WERI-Rb-1 (cell line): ENCODE results near the gene DDR1.
"Not testable (repeated sequence)": the region's sequence is repeated elsewhere in the genome, so short reads cannot be mapped to it uniquely, and the experiment has no call there.

Source experiments
- DNase-seq: peaks from one replicate; pipeline ENCODE4 v3.0.0-alpha.2; 2020
- H3K27ac ChIP-seq: fragments of 250-450 bp; sonication (Bioruptor Pico); 2 replicates; pipeline ENCODE4 v1.5.1; 2020; ENCODE audit warnings: mild to moderate bottlenecking, moderate library complexity
- H3K27me3 ChIP-seq: fragments of 250-450 bp; sonication (Bioruptor Pico); 2 replicates; pipeline ENCODE4 v1.5.1; 2021; ENCODE audit warnings: mild to moderate bottlenecking, low read depth, moderate library complexity; ENCODE audit not compliant: insufficient read depth, severe bottlenecking
- H3K36me3 ChIP-seq: fragments of 250-450 bp; sonication (Bioruptor Pico); 2 replicates; pipeline ENCODE4 v1.5.1; 2020; ENCODE audit warnings: mild to moderate bottlenecking, moderate library complexity
- H3K4me3 ChIP-seq: 2 replicates; pipeline ENCODE4 v1.5.1; 2011; ENCODE audit warnings: low read depth, mild to moderate bottlenecking, control low read depth, low read length
- H3K9me3 ChIP-seq: fragments of 250-450 bp; sonication (Bioruptor Pico); 2 replicates; pipeline ENCODE4 v1.5.1; 2021; ENCODE audit warnings: mild to moderate bottlenecking, moderate library complexity; ENCODE audit not compliant: severe bottlenecking
- TF ChIP-seq, protein P1 (sequence below): IDR thresholded peaks from 2 replicates; pipeline ENCODE4 v1.5.1; 2011; ENCODE audit warnings: low read depth, mild to moderate bottlenecking, control low read depth, inconsistent platforms, low read length

Gene DDR1

DNA sequence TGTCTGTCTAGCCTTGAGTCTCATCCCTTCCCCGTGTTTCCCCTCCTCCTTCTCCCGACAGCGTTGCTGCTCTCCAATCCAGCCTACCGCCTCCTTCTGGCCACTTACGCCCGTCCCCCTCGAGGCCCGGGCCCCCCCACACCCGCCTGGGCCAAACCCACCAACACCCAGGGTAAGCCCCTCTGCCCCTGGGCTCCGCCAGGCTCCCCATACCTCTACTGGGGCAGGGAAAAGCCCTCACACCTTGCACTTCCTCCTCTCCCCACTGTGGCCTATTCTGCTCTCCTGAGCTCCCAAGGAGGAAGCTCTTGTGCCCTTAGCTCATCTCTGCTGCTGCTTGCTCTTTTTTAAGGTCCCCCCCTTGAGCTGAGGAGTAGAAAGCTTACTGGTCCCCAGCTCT, 11.0 kb downstream of the DDR1 start:
- peaks cover 98% of the 10 kb centered on the region for H3K36me3 ChIP-seq
- no peaks in the 10 kb centered on the region for H3K9me3 ChIP-seq
- DNase-seq = no peak
- TF ChIP-seq, protein P1, sequence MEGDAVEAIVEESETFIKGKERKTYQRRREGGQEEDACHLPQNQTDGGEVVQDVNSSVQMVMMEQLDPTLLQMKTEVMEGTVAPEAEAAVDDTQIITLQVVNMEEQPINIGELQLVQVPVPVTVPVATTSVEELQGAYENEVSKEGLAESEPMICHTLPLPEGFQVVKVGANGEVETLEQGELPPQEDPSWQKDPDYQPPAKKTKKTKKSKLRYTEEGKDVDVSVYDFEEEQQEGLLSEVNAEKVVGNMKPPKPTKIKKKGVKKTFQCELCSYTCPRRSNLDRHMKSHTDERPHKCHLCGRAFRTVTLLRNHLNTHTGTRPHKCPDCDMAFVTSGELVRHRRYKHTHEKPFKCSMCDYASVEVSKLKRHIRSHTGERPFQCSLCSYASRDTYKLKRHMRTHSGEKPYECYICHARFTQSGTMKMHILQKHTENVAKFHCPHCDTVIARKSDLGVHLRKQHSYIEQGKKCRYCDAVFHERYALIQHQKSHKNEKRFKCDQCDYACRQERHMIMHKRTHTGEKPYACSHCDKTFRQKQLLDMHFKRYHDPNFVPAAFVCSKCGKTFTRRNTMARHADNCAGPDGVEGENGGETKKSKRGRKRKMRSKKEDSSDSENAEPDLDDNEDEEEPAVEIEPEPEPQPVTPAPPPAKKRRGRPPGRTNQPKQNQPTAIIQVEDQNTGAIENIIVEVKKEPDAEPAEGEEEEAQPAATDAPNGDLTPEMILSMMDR = no peak
- no peak overlapping the region for H3K27ac ChIP-seq
- H3K4me3 ChIP-seq = no peak overlapping the region
- no peaks in the 10 kb centered on the region for H3K27me3 ChIP-seq

DNA sequence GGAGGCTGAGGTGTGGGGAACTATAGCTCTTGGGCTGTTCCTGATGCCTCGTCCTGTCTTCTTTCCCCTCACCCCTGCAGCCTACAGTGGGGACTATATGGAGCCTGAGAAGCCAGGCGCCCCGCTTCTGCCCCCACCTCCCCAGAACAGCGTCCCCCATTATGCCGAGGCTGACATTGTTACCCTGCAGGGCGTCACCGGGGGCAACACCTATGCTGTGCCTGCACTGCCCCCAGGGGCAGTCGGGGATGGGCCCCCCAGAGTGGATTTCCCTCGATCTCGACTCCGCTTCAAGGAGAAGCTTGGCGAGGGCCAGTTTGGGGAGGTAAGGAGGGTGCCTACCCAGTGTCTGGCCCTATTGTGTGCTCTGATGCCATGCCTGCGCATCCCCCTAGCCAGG, 12.2 kb downstream of the DDR1 start:
- Histone ChIP-seq H3K9me3 (no peaks in the 10 kb centered on the region), H3K4me3 (no peak overlapping the region), H3K27ac (no peak overlapping the region), H3K36me3 (peaks cover 88% of the 10 kb centered on the region), H3K27me3 (no peaks in the 10 kb centered on the region)
- TF ChIP-seq, protein P1 = no peak
- DNase-seq = no peak

DNA sequence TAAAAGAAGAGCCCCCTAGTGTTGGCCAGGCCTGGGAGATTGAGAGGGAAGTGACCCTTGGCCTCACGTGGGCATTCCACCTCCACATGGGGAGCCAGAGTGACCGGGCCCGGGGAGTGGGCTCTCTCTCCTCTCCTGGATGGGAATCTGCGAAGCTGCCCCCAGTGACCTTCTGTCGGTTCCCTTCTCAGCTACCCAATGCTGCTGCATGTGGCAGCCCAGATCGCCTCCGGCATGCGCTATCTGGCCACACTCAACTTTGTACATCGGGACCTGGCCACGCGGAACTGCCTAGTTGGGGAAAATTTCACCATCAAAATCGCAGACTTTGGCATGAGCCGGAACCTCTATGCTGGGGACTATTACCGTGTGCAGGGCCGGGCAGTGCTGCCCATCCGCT, 13.6 kb downstream of the DDR1 start:
- H3K4me3 ChIP-seq = no peak overlapping the region
- H3K9me3 ChIP-seq = no peaks in the 10 kb centered on the region
- TF ChIP-seq, protein P1 = no peak
- H3K36me3 ChIP-seq = peaks cover 74% of the 10 kb centered on the region
- H3K27me3 ChIP-seq = no peaks in the 10 kb centered on the region
- H3K27ac ChIP-seq = no peak overlapping the region
- no peak for DNase-seq

DNA sequence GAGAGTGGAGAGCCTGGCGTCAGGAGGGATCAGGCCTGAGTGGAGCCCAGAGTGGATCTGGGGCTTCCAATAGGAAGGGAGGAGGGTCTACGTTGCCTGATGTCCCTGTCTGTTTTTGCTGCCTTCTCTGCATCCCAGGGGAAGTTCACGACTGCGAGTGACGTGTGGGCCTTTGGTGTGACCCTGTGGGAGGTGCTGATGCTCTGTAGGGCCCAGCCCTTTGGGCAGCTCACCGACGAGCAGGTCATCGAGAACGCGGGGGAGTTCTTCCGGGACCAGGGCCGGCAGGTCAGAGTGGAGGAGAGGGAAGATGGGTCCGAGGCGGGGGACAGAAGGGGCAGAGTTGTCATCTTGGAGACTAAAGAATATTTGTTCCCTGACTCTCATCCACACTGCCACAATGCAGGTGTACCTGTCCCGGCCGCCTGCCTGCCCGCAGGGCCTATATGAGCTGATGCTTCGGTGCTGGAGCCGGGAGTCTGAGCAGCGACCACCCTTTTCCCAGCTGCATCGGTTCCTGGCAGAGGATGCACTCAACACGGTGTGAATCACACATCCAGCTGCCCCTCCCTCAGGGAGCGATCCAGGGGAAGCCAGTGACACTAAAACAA, 14.5 kb downstream of the DDR1 start:
- no peaks in the 10 kb centered on the region for H3K9me3 ChIP-seq
- H3K36me3 ChIP-seq = peaks cover 65% of the 10 kb centered on the region
- no peak overlapping the region for H3K27ac ChIP-seq
- no peaks in the 10 kb centered on the region for H3K27me3 ChIP-seq
- no peak for DNase-seq
- no peak overlapping the region for H3K4me3 ChIP-seq
- TF ChIP-seq, protein P1 = no peak

DNA sequence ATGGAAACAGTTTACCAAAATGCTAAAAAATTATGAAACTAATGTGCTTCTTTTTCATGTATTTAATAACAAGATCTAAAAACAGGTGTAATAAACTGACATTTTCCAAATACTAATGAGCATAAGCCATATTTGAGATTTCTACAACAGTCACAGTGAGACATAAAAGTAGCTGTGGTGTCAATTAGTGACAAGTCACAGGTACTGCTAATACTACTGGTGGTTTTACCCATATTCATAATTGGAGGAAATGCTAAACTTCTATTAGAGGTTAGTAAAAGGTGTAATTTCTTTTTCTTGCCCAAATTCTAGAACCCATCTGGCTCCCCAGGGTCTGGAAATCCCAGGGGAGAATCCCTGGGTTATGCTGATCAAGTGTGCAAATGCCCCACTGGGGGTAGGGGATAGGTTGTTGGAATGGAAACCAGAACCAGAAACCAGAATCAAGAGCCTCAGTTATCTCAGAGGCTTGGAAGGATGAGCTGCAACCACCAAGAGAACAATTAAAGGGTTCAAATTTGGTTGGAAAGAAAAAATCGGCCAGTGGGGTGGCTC, 16.6 kb downstream of the DDR1 start:
- TF ChIP-seq, protein P1 = no peak
- no peak overlapping the region for H3K4me3 ChIP-seq
- no peak overlapping the region for H3K27ac ChIP-seq
- H3K9me3 ChIP-seq = no peaks in the 10 kb centered on the region
- no peak for DNase-seq
- peaks cover 44% of the 10 kb centered on the region for H3K36me3 ChIP-seq
- no peaks in the 10 kb centered on the region for H3K27me3 ChIP-seq

DNA sequence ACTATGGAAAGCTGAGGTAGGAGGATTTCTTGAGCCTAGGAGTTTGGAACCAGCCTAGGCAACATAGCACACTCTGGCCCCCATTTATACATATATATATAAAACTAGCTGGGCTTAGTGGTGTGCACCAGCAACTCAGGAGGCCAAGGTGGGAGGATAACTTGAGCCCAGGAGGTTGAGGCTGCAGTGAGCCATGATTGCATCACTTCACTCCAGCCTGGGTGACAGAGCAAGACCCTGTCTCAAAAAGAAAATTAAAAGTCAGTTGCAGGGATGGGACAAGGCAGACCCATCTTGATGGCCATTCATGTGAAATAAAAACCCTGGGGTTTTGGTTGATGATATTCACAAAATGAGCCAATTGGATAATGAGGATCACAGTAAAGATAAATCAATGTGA, 17.1 kb downstream of the DDR1 start:
- Histone ChIP-seq H3K27ac (no peak overlapping the region), H3K4me3 (no peak overlapping the region), H3K36me3 (peaks cover 39% of the 10 kb centered on the region), H3K27me3 (no peaks in the 10 kb centered on the region), H3K9me3 (no peaks in the 10 kb centered on the region)
- no peak for DNase-seq
- TF ChIP-seq, protein P1 = no peak

DNA sequence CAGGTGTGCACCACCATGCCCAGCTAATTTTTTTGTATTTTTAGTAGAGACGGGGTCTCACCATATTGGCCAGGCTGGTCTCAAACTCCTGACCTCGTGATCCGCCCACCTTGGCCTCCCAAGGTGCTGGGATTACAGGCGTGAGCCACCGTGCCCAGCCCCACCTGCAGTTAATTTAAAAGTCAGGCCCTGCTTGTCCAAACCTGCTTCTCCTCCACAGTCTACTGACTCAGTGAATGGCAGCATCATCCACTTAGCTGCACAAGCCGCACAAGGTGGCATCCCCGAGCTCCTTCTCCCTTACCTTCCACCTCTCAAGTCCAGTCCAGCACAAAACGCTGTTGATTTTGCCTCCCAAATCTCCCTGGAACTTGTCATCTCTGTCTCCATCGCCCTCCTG, 17.9 kb downstream of the DDR1 start:
- not testable (repeated sequence) for H3K9me3 ChIP-seq, H3K27ac ChIP-seq, DNase-seq

More for the DNA sequence above, 17.9 kb downstream of the DDR1 start:
- not testable (repeated sequence) for H3K4me3 ChIP-seq, H3K27me3 ChIP-seq
- H3K36me3 ChIP-seq = peaks cover 33% of the 10 kb centered on the region
